GM19455 (cell line): ENCODE results near the gene BACE2.
"Not testable (repeated sequence)": the region's sequence is repeated elsewhere in the genome, so short reads cannot be mapped to it uniquely, and the experiment has no call there.

ENCODE experiments used
- ATAC-seq: cut with Tn5 transposase; IDR thresholded peaks from one replicate; pipeline ENCODE4 v1.9.1; 2021; ENCODE audit not compliant: unreplicated experiment

Gene BACE2

GRCh38 chr21:41235201-41235600 lies 67.2 kb downstream of the BACE2 start:
- ATAC-seq = no peak

- no peak for ATAC-seq
These were observed 68.5 kb downstream of the BACE2 start for GRCh38 chr21:41236352-41236973.

- not testable (repeated sequence) for ATAC-seq
These were observed 70.3 kb downstream of the BACE2 start for GRCh38 chr21:41238081-41238796.

- ATAC-seq = no peak
These were observed 72.1 kb downstream of the BACE2 start for GRCh38 chr21:41240040-41240439.

GRCh38 chr21:41241341-41241740 lies 73.4 kb downstream of the BACE2 start:
- no peak for ATAC-seq

GRCh38 chr21:41242238-41242829 lies 74.4 kb downstream of the BACE2 start:
- ATAC-seq = no peak

- no peak for ATAC-seq
These were observed 75.1 kb downstream of the BACE2 start for GRCh38 chr21:41243107-41243506.

- ATAC-seq = not testable (repeated sequence)
These were observed 76.4 kb downstream of the BACE2 start for GRCh38 chr21:41244266-41244880.

GRCh38 chr21:41245509-41246135 lies 77.7 kb downstream of the BACE2 start:
- no peak for ATAC-seq

- no peak for ATAC-seq
These were observed 78.8 kb downstream of the BACE2 start for GRCh38 chr21:41246808-41247207.

- no peak for ATAC-seq
These were observed 79.9 kb downstream of the BACE2 start for GRCh38 chr21:41247561-41248545.

- no peak for ATAC-seq
These were observed 81.5 kb downstream of the BACE2 start for GRCh38 chr21:41249476-41249875.

- ATAC-seq = no peak
These were observed 82.6 kb downstream of the BACE2 start for GRCh38 chr21:41250519-41250918.

- no peak for ATAC-seq
These were observed 84.1 kb downstream of the BACE2 start for GRCh38 chr21:41251961-41252642.

- ATAC-seq = no peak
These were observed 86.2 kb downstream of the BACE2 start for GRCh38 chr21:41254090-41254700.

GRCh38 chr21:41255190-41255589 lies 87.2 kb downstream of the BACE2 start:
- ATAC-seq = no peak

- ATAC-seq = not testable (repeated sequence)
These were observed 88.3 kb downstream of the BACE2 start for GRCh38 chr21:41256231-41256630.

GRCh38 chr21:41256771-41257702 lies 89.1 kb downstream of the BACE2 start:
- ATAC-seq = no peak
